GM18909 (cell line): ENCODE measurements around the gene COMMD4.
"Not testable (repeated sequence)": the region's sequence is repeated elsewhere in the genome, so short reads cannot be mapped to it uniquely, and the experiment has no call there.

Experiments
- ATAC-seq: cut with Tn5 transposase; IDR thresholded peaks from one replicate; pipeline ENCODE4 v1.9.1; 2021; ENCODE audit warnings: mild to moderate bottlenecking; ENCODE audit not compliant: unreplicated experiment, poor library complexity

Gene COMMD4

DNA sequence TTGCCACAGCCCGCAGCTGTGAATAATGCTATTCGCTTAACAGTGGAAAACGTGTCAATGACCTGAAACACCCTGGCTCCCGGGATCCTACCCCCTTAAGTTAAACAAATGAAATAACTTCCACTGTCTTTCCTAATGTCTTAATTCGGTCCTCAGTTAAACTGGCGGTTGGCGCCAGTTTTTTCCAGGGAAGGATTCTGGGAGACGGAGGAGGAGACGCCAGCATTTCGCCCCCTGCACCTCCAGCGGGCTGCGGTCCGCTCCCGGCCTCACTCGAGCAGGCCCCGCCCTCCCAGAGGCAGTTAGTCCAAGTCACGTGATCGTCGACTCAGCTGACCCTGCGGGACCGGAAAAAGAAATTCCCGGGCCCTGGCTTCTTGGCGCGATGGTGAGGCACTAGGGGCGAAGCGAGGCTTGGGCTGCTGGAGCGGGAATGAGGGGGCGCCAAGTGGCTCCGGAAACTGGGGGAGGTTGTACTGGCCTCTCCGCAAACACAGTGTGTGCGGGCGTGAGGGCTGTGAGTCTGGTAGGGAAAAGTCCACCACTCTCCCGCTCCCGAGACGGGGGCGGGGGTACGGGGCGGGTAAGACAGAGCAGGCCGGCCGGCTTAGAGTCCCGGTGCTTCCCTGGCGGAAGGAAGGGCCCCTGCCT, at the start of gene COMMD4:
Gene COMMD4, plus strand, starts transcription at position 359 of the 651 bp plus-strand sequence. Its CDS starts 27 bp downstream, at position 386.
- peak; percentile 76 for ATAC-seq

DNA sequence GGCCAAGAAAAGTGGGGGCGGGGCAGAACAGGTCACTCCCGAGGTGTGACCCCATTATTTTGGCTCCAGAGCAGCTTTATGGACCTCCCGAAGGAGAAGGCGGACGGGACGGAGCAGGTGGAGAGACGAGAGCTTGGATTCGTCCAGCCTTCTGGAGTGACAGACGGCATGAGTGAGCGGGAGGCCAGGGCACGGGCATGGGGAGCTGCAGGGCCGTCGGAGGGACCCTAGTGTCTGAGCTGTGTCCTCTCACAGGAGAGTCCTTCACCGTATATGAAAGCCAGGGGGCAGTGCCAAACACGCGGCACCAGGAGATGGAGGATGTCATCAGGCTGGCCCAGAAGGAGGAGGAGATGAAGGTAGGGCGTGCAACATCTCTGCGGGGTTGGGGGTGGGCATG, 42.2 kb upstream of the COMMD4 start:
- ATAC-seq = not testable (repeated sequence)

DNA sequence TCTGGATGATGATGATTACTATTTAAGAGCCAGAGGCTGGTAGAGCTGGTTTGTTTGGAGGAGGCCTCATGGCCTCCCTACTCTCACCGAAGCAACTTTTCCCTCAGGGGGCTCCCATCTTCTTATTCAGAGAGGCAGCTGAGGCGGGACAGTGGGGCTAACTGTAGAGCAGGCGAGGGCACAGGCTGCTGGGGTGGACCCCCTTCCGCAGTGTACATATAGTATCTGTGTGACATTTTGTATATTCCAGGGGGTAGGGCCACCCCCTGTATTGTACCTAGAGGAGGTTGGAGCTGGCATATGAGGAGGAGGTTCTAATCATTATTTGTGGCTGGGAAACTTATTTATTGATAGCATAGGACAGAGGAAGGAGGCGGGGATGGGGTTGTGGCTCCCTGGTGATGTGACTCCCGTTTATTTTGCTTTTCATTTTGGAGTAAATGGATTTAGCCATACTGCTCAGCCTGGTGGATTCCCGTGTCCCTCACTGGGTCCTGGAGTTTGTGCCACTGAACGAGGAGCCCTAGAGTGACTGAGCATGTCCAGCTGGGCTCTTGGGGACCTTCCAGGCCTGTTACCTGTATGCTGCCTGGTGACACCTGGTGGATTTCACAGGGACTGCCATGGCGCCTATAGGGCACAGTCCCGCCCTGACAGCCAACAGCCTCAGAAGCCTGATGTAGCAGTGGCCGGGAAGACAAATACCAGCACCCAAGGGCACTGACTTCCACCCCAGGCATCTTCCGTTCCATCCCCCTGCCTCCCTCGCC, 37.1 kb upstream of the COMMD4 start:
- ATAC-seq = peak; percentile 56

DNA sequence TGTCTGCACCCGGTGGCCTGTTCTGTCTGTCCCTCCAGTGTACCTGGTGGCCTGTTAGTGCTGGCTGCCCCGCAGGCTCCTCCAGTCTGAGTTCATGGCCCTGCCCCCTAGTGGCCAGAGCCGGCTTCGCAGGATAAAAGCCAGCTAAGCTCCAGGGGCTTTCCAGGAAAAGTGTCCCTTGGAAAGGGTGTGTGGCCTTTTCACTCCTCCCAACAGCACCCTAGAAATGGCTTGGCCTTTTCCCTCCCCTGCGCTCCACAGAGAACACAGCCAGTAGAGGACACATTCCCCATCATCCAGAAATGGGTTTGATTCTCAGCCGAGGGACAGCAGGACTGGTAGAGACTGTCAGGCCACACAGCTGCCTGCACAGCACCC, 36.6 kb upstream of the COMMD4 start:
- ATAC-seq = peak; percentile 60

DNA sequence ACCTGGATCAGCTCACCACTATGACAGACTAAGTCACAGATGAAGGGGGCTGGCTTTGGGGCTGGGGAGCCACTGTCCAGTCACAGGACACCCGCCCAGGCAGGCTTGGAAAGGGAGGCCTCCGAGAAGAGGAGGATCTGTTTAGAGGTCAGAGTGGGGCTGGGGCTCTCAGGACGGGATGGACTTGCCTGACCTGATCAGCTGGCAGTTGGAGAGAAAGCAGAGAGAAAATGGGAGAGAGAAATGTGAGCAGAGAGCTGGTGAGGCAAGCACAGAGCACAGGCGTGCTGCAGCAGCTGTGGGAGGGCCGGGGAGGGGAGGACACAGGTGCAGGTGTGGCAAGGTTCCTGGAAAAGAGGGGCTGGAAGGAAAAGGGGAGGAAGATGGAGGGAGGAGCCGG, 35.8 kb upstream of the COMMD4 start:
- not testable (repeated sequence) for ATAC-seq

DNA sequence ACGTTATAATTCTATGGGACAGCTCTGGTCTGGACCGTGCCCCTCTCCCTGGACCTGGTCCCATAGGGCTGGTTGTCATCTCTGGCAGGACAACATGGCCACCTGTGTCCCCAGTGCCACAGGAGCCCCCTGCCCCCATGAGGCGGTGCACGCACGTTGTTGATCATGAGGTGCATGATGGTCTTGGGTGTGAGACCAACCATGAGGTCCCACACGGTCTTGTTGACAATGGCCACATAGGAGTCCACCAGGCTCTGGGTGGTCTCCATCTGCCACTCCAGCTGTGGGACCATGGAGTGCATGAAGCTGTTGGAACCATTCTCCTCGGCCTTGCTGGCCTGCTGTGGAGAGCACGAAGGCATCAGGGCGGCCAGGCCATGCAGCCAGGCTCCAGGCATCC, 33.5 kb upstream of the COMMD4 start:
- no peak for ATAC-seq

DNA sequence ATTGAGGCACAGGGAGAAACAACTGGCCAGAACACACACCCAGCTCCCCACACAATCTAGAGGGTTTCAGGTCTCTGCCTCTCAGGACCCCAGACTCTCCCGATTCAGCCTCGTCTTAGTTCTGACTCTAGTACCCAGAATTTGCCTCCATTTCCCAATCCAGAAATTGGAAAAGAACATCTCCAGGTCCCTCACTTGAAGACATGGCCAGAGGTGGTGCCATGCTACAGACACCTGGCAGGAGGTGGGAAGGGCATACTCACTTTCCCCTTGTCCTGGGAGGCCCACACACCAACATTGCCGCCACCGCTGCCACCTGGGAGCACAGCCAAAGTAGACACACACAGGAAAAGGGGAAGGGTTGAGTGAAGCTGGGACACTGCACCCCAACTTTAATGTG, 33.1 kb upstream of the COMMD4 start:
- not testable (repeated sequence) for ATAC-seq

DNA sequence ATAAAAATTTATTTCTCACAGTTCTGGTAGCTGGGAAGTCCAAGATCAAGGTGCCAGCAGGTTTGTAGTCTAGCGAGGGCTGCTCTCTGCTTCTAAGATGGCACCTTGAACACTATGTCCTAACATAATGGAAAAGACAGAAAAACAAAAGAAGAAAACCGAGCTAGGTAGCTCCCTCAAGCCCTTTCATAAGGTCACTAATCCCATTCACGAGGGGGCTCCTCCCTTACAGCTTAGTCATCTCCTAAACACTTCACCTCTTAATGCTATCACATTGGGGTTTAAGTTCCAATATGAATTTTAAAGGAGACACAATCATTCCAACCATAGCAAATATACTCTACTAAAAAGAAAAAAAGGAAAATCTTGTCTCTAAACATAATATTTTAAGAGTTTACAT, 29.7 kb upstream of the COMMD4 start:
- ATAC-seq = no peak

DNA sequence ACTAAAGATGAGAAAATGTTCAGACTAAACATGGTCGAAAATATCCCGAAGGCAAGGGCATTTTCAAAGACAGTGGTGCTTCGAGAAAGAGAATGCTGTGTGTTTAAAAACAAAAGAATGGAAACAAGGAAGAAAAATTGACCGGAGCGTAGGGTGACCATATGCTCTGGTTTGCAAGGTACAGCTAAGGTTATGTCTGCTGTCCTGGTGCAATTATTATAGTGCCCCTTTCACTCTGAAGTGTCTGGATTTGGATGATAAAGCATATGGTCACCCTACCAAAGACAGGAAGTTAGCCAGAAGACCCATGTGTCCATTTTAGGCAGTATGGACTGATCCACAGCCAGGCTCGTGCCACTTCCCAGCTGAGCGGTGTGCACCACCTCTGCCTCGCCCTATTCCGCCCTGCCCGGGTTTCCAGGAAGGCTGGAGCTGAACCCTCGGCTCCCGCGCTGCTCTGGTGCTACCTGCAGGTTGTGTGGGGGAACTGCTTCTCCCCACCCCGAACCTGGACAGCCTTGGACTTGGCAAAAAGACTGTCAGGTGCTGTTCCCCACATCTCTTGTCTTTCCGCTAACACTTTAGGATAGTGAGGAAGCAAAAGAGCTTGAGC, 28.0 kb upstream of the COMMD4 start:
- ATAC-seq = no peak

DNA sequence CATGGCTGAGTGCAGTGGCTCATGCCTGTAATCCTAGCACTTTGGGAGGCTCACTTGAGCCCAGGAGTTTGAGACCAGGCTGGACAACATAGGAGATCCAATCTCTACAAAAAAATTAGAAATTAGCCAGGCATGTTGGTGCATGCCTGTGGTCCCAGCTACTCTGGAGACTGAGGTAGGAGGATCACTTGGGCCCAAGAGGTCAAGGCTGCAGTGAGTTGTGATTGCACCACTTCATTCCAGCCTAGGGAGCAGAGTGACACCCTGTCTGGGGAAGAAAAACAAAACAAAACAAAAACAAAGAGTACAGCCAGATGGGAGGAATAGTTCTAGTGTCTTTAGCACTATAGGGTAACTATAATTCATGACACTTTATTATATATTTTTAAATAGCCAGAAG, 26.2 kb upstream of the COMMD4 start:
- ATAC-seq = no peak

DNA sequence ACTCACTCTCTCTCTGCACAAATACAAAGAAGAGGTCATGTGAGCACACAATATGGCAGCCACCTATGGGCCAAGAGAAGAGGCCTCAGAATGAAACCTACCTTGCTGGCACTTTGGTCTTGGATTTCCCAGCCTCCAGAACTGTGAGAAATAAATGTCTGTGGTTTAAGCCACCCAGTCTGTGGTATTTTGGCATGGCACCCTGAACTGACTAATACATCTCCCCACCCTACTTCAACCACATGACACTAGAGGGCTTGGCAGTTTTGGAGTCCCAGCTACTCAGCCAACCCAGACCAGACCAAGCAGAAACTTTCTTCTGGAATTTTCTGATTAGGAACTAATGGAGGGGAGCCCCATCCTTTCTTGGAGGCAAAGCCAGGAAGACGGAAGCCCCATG, 23.3 kb upstream of the COMMD4 start:
- ATAC-seq = not testable (repeated sequence)

DNA sequence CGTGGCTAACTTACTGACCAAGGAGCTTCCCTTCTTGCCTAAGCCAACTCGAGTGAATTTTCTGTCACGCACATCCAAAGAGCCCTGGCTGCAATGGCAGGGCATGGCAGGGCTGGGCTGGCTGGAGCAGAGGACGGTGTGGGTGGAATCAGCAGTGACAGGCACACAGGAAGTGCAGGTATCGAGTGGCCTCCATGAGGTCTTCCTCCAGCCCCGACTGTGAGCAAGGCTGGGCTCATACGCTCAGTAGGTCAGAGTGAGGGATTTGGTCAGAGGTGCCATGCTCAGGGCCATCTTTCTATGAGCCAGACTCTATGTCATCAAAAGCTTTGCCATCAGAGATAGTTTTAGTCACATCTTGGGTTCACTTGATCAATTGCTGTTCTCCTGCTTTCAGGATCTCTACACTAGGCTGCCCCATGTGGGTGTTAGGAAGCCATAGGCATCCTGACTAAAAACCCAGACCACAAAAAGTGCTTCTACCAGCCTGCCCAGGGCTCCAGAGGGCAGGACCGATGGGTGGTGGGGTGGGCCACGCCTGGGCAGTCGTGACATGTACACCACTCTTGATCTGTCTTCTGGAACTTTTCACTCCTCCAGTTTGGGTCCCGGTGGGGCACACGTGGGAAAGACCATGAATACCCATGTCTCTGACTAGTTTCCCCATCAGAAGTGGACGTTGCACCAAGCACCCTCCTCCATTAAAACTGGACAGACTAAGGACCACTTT, 22.6 kb upstream of the COMMD4 start:
- no peak for ATAC-seq

DNA sequence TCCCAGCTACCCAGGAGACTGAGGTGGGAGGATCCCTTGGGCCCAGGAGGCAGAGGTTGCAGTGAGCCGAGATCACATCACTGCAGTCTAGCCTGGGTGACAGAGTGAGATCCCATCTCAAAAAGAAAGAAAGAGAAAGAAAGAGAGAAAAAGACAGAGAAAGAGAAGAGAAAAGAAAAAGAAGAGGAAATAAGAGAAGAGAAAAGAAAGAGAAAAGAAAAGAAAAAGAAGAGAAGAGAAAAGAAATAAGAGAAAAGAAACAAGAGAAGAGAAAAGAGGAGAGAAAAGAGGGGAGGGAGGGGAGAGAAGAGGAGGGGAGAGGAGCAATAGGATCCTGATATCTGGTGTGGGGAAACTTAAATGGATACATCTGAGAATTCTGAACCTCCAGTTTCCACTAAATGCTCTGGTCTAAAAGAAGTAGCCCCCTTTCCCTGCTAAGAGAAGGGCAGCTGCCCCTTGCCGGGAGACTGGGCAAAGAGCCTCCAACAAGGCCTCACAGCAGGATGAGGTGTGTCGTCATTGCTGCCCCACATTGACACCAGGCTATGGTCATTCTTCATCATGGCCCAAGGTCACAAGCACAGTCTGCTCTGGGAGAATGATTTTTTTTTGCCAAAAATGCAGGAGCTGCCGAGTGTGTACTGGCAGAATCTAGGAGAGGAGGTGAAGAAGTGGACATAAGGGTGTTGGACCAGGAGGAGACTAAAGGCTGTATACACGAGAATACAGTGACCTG, 21.1 kb upstream of the COMMD4 start:
- no peak for ATAC-seq

DNA sequence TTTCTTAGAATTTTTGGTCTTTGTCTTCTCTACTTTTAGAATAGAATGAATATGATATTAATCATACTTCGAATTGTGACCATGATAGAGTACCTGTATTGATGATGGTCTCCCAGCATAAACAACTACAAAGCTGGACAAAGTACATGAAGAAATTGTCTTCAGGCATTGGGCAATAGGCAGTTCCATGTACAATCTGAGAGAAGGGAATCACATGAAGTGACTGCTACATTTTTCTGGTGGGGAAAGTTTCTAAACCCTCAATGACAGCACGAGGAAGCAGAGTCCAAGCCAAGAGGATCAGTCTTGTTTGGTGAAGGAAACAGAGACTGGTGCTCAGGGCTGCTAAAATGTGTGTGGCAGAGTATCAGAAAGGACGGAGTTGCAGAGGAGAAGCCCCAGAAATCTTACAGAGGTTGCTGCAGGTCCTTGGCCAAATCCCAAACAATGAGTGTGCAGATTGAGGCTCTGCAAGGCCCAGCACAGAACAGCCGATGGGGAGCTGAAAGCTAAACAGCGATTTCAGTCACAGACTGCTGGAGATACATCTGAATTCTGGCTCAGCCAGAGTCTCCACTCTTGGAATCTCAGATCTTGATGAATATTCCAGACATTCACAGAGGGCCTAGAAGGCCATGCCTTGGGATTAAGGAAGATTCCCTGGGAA, 16.5 kb upstream of the COMMD4 start:
- ATAC-seq = not testable (repeated sequence)

DNA sequence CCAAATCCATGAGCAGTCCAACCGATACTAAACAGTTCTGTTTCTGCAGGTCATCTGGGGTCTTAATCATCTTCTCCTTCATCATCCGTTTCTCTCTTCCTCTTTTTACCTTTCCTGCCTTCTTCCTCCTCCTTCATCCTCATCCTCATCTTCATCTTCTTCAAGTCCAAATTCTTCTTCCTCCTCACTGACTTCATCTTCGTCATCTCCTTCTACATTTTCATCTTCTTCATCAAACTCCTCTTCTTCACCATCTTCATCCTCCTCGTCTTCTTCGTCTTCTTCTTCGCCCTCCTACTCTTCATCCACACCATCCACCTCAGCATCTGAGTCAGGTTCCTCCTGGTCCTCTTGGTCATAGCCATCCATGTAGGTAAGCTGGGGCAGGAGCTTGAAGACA, 14.2 kb upstream of the COMMD4 start:
- ATAC-seq = no peak

DNA sequence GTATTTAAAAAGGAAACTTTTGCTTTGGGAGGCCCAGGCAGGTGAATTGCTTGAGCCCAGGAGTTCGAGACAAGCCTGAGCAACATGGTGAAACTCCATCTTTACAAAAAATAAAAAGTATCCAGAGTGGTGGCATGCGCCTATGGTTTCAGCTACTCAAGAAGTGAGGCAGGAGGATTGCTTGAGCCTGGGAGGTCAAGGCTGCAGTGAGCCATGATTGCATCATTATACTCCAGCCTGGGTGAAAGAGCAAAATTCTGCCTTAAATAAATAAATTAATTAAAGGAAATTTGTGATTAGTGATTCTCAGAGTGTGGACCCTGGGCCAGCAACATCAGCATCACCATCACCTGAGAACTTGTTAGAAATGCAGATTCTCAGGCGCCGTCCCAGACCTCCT, 9.9 kb upstream of the COMMD4 start:
- ATAC-seq = no peak

DNA sequence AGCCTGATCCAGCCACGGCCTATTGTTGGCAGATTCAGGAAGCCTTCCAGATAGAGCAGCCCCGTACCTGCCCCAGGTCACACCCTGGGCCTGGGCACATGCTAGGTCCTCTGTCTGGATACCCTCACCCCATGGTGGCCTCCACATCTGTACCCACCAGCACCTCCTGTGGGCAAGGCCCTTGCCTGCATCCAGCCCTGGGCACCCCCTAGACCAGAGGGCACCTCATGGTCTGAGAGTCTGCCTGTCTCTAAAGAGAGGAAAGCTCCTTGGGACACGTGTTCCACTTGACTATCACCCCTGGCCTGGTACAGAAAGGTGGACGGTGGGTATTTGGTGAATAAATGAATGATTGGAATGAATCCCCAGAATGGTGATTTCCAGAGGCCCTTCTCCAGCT, 8.9 kb upstream of the COMMD4 start:
- no peak for ATAC-seq

DNA sequence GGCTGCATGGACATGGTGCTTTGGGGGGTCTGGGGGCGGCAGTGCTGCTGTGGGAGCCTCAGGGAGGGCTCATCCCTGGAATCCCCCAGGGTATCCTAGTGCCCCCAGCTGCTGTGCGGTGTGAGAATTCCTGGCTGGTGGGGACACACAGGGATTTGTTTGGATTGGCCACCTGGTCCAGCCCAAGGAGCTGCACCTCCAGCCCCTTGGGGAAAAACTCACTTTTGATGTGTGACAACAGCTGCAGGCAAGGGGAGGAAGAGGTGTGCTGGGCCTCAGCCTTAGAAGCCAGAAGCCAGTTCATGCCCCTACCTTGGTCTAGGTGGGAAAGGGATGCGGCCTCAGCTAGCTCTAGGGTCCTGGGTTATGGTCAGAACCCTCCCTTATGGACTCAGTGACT, 8.4 kb upstream of the COMMD4 start:
- no peak for ATAC-seq

DNA sequence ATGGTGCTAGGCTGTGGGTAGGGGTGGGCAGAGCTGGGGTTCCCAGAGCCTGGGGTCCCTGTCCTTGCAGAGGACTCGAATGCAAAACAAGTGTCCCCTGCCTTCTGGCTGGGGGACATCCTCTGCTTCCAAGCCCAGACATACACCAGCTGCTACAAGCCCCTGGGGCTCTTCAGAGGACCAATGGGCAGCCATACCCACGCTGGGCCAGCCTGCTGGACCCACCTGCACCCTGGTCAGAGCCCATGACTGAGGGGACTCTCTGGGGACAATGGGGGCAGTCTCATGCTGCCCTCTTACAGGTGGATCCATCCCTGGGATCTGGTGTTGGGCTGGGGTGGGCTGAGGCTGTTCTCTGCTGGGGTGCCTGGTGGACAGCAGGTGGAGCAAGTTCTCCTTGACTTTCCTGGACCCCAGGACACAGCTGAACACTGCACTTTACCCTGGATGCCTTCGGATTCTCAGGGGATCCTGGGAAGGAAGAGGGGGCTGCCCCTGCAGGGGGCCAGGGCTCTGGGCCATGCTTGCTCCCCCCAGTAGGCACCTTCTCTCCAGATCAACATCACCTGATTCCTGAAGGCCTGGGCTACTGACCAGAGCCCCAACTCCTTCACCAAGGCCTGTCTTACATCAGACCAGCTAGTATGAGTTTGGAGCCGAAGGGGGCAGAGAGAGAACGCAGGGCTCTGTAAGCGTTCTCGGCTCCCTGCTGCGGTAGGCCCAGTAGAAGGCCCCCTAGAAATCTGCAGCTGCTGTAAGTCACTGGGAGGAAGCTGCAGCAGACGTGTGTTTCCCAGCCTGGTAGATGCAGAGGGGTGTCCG, 7.2 kb upstream of the COMMD4 start:
- no peak for ATAC-seq
